HL-60 (cell line): ENCODE data around the gene C11orf71.

Experiments
- GABPA ChIP-seq: IDR thresholded peaks from 2 replicates; pipeline ENCODE4 v1.6.1; 2012; ENCODE audit warnings: low read depth
- POLR2AphosphoS5 ChIP-seq: IDR thresholded peaks from 2 replicates; pipeline ENCODE4 v1.6.1; 2012; ENCODE audit warnings: low read depth
- SPI1 ChIP-seq: IDR thresholded peaks from 2 replicates; pipeline ENCODE4 v1.6.1; 2012; ENCODE audit warnings: low read depth, mild to moderate bottlenecking, borderline replicate concordance
- TF ChIP-seq, protein P1 (sequence below): IDR thresholded peaks from one replicate; pipeline ENCODE4 v1.5.1; 2011; ENCODE audit warnings: low read length, control low read depth, inconsistent platforms; ENCODE audit not compliant: insufficient read depth
- TF ChIP-seq, protein P2 (sequence below): IDR thresholded peaks from 2 replicates; pipeline ENCODE4 v1.6.1; 2012; ENCODE audit warnings: low read depth; ENCODE audit not compliant: insufficient replicate concordance

DNA sequence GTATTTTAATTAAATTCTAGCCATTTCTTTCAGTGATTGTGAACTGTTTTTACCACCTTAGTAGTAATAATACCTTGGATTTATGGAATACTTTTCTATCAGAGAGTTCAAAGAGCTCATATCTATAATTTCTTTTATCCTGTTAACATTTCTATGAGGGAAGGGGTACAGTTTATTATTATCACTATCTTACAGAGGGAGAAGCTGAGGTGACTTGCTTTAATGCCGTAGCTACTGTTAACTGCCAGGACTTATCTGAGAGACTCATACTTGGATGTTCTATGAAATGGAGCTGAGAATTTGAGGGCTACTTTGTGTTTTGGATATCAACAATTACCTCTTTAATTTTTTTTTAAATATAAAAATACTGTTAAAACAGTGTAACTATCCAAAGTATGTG, 42.2 kb upstream of the C11orf71 start:
- TF ChIP-seq, protein P1, sequence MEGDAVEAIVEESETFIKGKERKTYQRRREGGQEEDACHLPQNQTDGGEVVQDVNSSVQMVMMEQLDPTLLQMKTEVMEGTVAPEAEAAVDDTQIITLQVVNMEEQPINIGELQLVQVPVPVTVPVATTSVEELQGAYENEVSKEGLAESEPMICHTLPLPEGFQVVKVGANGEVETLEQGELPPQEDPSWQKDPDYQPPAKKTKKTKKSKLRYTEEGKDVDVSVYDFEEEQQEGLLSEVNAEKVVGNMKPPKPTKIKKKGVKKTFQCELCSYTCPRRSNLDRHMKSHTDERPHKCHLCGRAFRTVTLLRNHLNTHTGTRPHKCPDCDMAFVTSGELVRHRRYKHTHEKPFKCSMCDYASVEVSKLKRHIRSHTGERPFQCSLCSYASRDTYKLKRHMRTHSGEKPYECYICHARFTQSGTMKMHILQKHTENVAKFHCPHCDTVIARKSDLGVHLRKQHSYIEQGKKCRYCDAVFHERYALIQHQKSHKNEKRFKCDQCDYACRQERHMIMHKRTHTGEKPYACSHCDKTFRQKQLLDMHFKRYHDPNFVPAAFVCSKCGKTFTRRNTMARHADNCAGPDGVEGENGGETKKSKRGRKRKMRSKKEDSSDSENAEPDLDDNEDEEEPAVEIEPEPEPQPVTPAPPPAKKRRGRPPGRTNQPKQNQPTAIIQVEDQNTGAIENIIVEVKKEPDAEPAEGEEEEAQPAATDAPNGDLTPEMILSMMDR: no peak
- no peak for TF ChIP-seq SPI1
- TF ChIP-seq, protein P2, sequence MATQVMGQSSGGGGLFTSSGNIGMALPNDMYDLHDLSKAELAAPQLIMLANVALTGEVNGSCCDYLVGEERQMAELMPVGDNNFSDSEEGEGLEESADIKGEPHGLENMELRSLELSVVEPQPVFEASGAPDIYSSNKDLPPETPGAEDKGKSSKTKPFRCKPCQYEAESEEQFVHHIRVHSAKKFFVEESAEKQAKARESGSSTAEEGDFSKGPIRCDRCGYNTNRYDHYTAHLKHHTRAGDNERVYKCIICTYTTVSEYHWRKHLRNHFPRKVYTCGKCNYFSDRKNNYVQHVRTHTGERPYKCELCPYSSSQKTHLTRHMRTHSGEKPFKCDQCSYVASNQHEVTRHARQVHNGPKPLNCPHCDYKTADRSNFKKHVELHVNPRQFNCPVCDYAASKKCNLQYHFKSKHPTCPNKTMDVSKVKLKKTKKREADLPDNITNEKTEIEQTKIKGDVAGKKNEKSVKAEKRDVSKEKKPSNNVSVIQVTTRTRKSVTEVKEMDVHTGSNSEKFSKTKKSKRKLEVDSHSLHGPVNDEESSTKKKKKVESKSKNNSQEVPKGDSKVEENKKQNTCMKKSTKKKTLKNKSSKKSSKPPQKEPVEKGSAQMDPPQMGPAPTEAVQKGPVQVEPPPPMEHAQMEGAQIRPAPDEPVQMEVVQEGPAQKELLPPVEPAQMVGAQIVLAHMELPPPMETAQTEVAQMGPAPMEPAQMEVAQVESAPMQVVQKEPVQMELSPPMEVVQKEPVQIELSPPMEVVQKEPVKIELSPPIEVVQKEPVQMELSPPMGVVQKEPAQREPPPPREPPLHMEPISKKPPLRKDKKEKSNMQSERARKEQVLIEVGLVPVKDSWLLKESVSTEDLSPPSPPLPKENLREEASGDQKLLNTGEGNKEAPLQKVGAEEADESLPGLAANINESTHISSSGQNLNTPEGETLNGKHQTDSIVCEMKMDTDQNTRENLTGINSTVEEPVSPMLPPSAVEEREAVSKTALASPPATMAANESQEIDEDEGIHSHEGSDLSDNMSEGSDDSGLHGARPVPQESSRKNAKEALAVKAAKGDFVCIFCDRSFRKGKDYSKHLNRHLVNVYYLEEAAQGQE: no peak
- no peak for TF ChIP-seq POLR2AphosphoS5
- no peak for TF ChIP-seq GABPA
